Measurements from ENCODE around the gene NAA80. TPM values are rescaled to one million over a fixed set of nuclear protein-coding genes. Genes with fewer than 3 reads are reported as not detected.

The NAA80 gene
- total RNA-seq, 4 donors from 2014 or later = 4.7 to 33.5 (median 24.0) TPM

DNA sequence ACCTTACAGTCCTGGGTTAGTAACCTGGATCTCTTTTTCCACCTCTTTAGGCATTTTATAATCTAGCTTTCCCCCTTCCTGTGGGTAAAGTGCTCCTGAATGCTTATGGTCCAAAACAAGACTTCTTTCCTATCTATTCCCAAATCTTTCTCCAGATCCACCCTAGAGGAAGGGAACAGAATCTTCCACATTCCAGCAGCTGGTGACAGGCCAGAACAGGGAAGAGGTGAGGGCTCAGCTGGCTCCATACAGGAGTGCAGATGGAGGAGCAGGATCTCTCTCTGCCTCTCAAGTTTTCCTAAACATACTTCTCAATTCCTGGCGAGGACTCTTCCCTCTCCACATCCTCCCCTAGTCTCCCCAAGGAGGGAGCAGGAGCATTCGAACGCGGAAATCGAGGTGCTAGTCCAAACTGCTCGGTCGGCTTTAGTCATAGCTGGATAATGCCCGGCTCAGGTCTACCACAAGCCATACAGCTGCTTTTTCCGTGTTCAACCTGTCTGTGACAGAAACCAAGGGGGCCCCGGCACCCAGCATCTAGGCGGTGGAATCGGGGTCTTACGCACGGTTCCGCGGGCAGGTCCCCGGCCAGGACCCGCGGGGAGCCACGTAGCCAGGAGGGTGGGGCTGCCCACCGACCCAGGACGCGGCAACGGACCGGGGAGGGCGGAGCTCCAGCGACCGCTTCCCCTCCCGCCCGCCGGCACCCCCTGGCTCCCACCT is 37.4 kb upstream of the NAA80 start:
- DNase-seq = no peak
- H3K27ac ChIP-seq = peak overlapping the region; percentile 94 to 99
- intact Hi-C loops (cut with DNase I; ENCODE audit: low total_unique reads) = no loop called here
- H3K36me3 ChIP-seq = no peaks in the 10 kb centered on the region
- peaks cover 4 to 6% of the 10 kb centered on the region in 2 donors for H3K4me1 ChIP-seq
- TF ChIP-seq POLR2A (IDR thresholded peaks at IDR 0.05) = no peak
- TF ChIP-seq, protein P1, sequence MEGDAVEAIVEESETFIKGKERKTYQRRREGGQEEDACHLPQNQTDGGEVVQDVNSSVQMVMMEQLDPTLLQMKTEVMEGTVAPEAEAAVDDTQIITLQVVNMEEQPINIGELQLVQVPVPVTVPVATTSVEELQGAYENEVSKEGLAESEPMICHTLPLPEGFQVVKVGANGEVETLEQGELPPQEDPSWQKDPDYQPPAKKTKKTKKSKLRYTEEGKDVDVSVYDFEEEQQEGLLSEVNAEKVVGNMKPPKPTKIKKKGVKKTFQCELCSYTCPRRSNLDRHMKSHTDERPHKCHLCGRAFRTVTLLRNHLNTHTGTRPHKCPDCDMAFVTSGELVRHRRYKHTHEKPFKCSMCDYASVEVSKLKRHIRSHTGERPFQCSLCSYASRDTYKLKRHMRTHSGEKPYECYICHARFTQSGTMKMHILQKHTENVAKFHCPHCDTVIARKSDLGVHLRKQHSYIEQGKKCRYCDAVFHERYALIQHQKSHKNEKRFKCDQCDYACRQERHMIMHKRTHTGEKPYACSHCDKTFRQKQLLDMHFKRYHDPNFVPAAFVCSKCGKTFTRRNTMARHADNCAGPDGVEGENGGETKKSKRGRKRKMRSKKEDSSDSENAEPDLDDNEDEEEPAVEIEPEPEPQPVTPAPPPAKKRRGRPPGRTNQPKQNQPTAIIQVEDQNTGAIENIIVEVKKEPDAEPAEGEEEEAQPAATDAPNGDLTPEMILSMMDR (IDR thresholded peaks at IDR 0.05) = no peak
- H3K4me3 ChIP-seq = peak overlapping the region; percentile 65 to 79
- H3K27me3 ChIP-seq = no peaks in the 10 kb centered on the region
- no peaks in the 10 kb centered on the region for H3K9me3 ChIP-seq

- no peak for DNase-seq
- TF ChIP-seq, protein P1 (IDR thresholded peaks at IDR 0.05) = no peak
- no peak for TF ChIP-seq POLR2A (IDR thresholded peaks at IDR 0.05)
- Histone ChIP-seq H3K4me3 (no peak overlapping the region), H3K27ac (peak overlapping the region; percentile 94 to 99), H3K9me3 (no peaks in the 10 kb centered on the region), H3K36me3 (no peaks in the 10 kb centered on the region), H3K27me3 (no peaks in the 10 kb centered on the region), H3K4me1 (peaks cover 4 to 6% of the 10 kb centered on the region in 2 donors)
- intact Hi-C loops (cut with DNase I; ENCODE audit: low total_unique reads) = no loop called here
Observed at GRCh38 chr3:50334339-50335075, 35.3 kb upstream of the NAA80 start.

GRCh38 chr3:50333744-50334328 is 34.6 kb upstream of the NAA80 start:
- Histone ChIP-seq H3K9me3 (no peaks in the 10 kb centered on the region), H3K4me3 (no peak overlapping the region), H3K36me3 (no peaks in the 10 kb centered on the region), H3K27me3 (no peaks in the 10 kb centered on the region), H3K4me1 (peaks cover 4% of the 10 kb centered on the region in 2 donors), H3K27ac (peak overlapping the region; percentile 94 to 99)
- intact Hi-C loops (cut with DNase I; ENCODE audit: low total_unique reads) = no loop called here
- TF ChIP-seq, protein P1 (IDR thresholded peaks at IDR 0.05) = no peak
- TF ChIP-seq POLR2A (IDR thresholded peaks at IDR 0.05) = peak in 1 of 2 donors; percentile 25
- peak in 1 of 2 donors; percentile 67 for DNase-seq

DNA sequence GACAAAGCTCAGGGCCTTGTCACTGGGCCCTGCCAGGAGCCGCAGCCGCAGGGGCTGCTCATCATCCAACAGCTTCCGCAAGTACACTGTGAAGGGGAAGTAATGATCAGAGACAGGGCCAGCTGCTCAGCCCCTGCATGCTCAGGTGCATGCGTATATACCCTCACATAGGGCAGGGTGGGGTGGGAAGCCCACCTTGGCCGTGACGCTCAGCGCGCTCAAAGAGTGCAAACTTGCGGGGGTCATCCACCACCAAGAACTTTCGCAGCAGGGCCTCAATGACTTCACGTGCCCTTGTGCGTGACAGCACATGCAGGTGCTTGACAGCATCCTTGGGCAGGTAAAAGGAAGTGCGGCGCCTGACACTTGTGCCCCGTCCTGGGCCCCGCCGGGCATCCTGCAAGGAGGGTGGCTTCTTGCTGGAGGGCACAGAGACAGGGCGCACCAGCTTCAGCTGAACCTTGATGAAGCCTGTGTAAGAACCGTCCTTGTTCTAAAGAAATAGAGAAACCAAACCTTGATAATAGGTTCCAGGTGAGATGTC is 32.2 kb upstream of the NAA80 start:
- Histone ChIP-seq H3K27ac (no peak overlapping the region), H3K36me3 (no peaks in the 10 kb centered on the region), H3K27me3 (no peaks in the 10 kb centered on the region), H3K4me3 (no peak overlapping the region), H3K4me1 (peaks cover 4 to 8% of the 10 kb centered on the region in 2 donors), H3K9me3 (no peaks in the 10 kb centered on the region)
- DNase-seq = peak in 1 of 2 donors; percentile 22
- intact Hi-C loops (cut with DNase I; ENCODE audit: low total_unique reads) = no loop called here
- TF ChIP-seq, protein P1 (IDR thresholded peaks at IDR 0.05) = no peak
- no peak for TF ChIP-seq POLR2A (IDR thresholded peaks at IDR 0.05)
